HepG2 (cell line): Measurements from ENCODE around the gene CAPN7. TPM values are rescaled to one million over a fixed set of nuclear protein-coding genes. Genes with fewer than 3 reads are reported as not detected.

Experiments used
- ATAC-seq: fragments of 200-7000 bp; cut with Tn5 transposase; 3 replicates; pipeline ENCODE4 v1.9.1; 2020; ENCODE audit warnings: mild to moderate bottlenecking, moderate library complexity
- BruUV-seq: library from RNA; stranded (reverse); fragments of 400-500 nt; replicated peaks from 2 replicates; lab custom pipeline; 2021; lab: Mats Ljungman, UMichigan
- CTCF ChIA-PET: fragments of 300-600 bp; formaldehyde crosslinking; extraction: SDS; loops from one replicate; lab custom pipeline; 2021; ENCODE audit warnings: low total read pairs, inconsistent platforms, low intra/inter-chr PET ratio; lab: Yijun Ruan, JAX
- POLR2A ChIA-PET: fragments of 350-600 bp; sonication (Branson Sonifier 250); formaldehyde crosslinking; loops from one replicate; lab custom pipeline; 2020; ENCODE audit warnings: antibody characterized with exemption, inconsistent platforms; lab: Yijun Ruan, JAX
- DNase-seq: peaks from one replicate; pipeline ENCODE4 v3.0.0-alpha.2; 2015; ENCODE audit warnings: low spot score
- FAIRE-seq: peaks from 3 replicates; lab custom pipeline; 2011; peaks lifted over from hg19 to GRCh38; lab: Jason Lieb, UNC
- H2AFZ ChIP-seq: one replicate; pipeline ENCODE4 v1.6.1; 2011; ENCODE audit warnings: low read length, inconsistent platforms
- H3K27ac ChIP-seq: fragments of 300-600 bp; 3 replicates; pipeline ENCODE4 v1.8.0; 2011; ENCODE audit warnings: mixed run types, mild to moderate bottlenecking, mixed read lengths, low read length, inconsistent platforms; ENCODE audit not compliant: insufficient read depth; ENCODE audit errors: extremely low read length
- H3K27me3 ChIP-seq, 2 experiments: fragments of 200-600 bp in 1 of 2; 2 replicates in 1 of 2; 3 replicates in 1 of 2; pipeline versions ENCODE4 v1.6.0 to v1.8.0; 2011; ENCODE audit warnings: low read length in 2 of 2, mild to moderate bottlenecking in 2 of 2, moderate library complexity in 2 of 2, inconsistent platforms in 1 of 2; ENCODE audit not compliant: insufficient read depth in 2 of 2, control insufficient read depth in 1 of 2
- H3K36me3 ChIP-seq, 2 experiments: fragments of 200-600 bp in 1 of 2; replicated peaks in 1 of 2; 2 replicates in 1 of 2; 3 replicates in 1 of 2; pipeline versions ENCODE4 v1.5.1 to v1.8.0; 2011; ENCODE audit warnings: low read length in 2 of 2, inconsistent platforms in 1 of 2; ENCODE audit not compliant: insufficient read depth in 2 of 2, control insufficient read depth in 1 of 2
- H3K4me1 ChIP-seq: 2 replicates; pipeline ENCODE4 v1.5.1; 2012; ENCODE audit warnings: low read length, inconsistent platforms; ENCODE audit not compliant: insufficient read depth
- H3K4me2 ChIP-seq: 2 replicates; pipeline ENCODE4 v1.6.0; 2011; ENCODE audit warnings: low read depth, low read length, inconsistent platforms
- H3K4me3 ChIP-seq, 3 experiments: fragments of 200-600 bp in 1 of 3; sonication (generic), shearing (Covaris generic) in 1 of 3; replicated peaks in 1 of 3; 2 replicates each; pipeline ENCODE4 v1.5.1; 2011 to 2016; ENCODE audit warnings: low read length in 3 of 3, inconsistent platforms in 2 of 3, low read depth in 2 of 3, mild to moderate bottlenecking in 2 of 3, control low read depth in 1 of 3, mixed read lengths in 1 of 3; ENCODE audit not compliant: insufficient read depth in 1 of 3
- H3K79me2 ChIP-seq: one replicate; pipeline ENCODE4 v1.6.1; 2011; ENCODE audit warnings: low read length, inconsistent platforms; ENCODE audit not compliant: insufficient read depth
- H3K9ac ChIP-seq: 2 replicates; pipeline ENCODE4 v1.6.0; 2011; ENCODE audit warnings: mild to moderate bottlenecking, low read depth, low read length, inconsistent platforms; ENCODE audit not compliant: insufficient read depth
- H3K9me3 ChIP-seq: 2 replicates; pipeline ENCODE4 v1.5.1; 2012; ENCODE audit warnings: mild to moderate bottlenecking, low read length
- H4K20me1 ChIP-seq: 2 replicates; pipeline ENCODE4 v1.6.0; 2011; ENCODE audit warnings: inconsistent platforms, mild to moderate bottlenecking, low read length, moderate library complexity; ENCODE audit not compliant: insufficient read depth
- NCOA5 ChIP-seq: sonication (generic); formaldehyde crosslinking; IDR thresholded peaks from 2 replicates; pipeline ENCODE4 v1.4.0; 2020; ENCODE audit warnings: missing genetic modification reagents
- PLRG1 ChIP-seq: fragments of 450-650 bp; conservative IDR thresholded peaks from 2 replicates; pipeline ENCODE4 v1.6.1; 2016
- SIN3B ChIP-seq: fragments of 150-350 bp; IDR thresholded peaks from 2 replicates; pipeline ENCODE4 v1.6.1; 2014; ENCODE audit warnings: low read length
- TOPORS ChIP-seq: sonication (generic); formaldehyde crosslinking; IDR thresholded peaks from 2 replicates; pipeline ENCODE4 v1.8.0; 2023; ENCODE audit warnings: mild to moderate bottlenecking, missing genetic modification reagents
- ZNF564 ChIP-seq: sonication (generic); formaldehyde crosslinking; IDR thresholded peaks from 2 replicates; pipeline ENCODE4 v1.8.1; 2023; ENCODE audit warnings: mild to moderate bottlenecking, missing genetic modification reagents
- ZNF646 ChIP-seq: sonication (generic); formaldehyde crosslinking; IDR thresholded peaks from 2 replicates; pipeline ENCODE4 v1.9.0; 2021; ENCODE audit warnings: mild to moderate bottlenecking, missing genetic modification reagents
- ZNF841 ChIP-seq: sonication (generic); formaldehyde crosslinking; IDR thresholded peaks from 2 replicates; pipeline ENCODE4 v1.8.1; 2023; ENCODE audit warnings: missing genetic modification reagents, borderline replicate concordance
- WGBS: methylation state at CpG from one replicate; pipeline ENCODE4 v1.1.6; 2017; ENCODE audit warnings: low lambda C conversion rate; 5-methylcytosine and 5-hydroxymethylcytosine counted together
- in situ Hi-C: cut with HindIII; loops from 2 replicates; pipeline ENCODE4 v1.10.0; 2017; ENCODE audit warnings: low pct_unique_long_range_greater_than_20kb; ENCODE audit not compliant: extremely low pct_ligation_motif_present
- intact Hi-C: fragments of 100-400 bp; cut with micrococcal nuclease; formaldehyde crosslinking; loops from one replicate; pipeline ENCODE4 v1.10.0; 2022; ENCODE audit not compliant: unreplicated experiment
- polyA plus RNA-seq, 8 experiments: library from polyadenylated mRNA; depleted of rRNA in 3 of 8; stranded (reverse) in 7 of 8; unstranded in 1 of 8; fragments of >200 nt; fragmentation: Illumina TruSeq in 4 of 8; extraction: Trizol in 4 of 8; gene quantifications; 2 replicates each; pipeline versions ENCODE4 v1.2.1 to v1.2.3, GENCODE V29; 2011 to 2016; ENCODE audit warnings: low read depth in 4 of 8, missing spikeins in 1 of 8, mixed read lengths in 1 of 8; ENCODE audit not compliant: insufficient read depth in 1 of 8
- total RNA-seq, 5 experiments: library from RNA; depleted of rRNA; stranded (reverse); fragments of >200 nt; fragmentation: Illumina TruSeq; extraction: Trizol; gene quantifications; 2 replicates each; pipeline ENCODE4 v1.2.3, GENCODE V29; 2016; ENCODE audit warnings: low read depth in 1 of 5

Gene CAPN7
- total and polyA plus RNA-seq, 2 of the 13 experiments (the other 11 are each of a cell fraction or from before 2014, with no cell fraction given), result 16.7 to 36.8 TPM

DNA sequence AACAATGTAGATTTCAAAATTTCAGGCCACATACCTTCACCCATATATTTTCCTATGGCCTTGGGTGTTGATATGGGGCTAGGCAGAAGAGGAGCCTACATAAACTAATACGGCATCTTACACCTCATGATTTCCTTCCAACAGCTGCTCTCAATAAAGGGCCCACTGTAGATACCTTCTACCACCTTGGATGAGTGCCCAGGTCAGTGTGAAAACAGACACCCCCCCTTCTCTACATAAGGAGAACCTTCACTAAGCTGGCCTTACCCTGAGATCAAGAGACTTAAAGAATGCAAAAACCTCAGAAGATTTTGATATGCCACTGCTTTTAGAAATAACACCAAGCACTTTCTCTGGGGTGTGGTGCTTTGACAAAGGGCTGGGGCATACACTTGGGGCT, 83.6 kb downstream of the CAPN7 start:
- 44% methylated on average over 1 of the region's 1 CpG for WGBS
- TF ChIP-seq SIN3B (no peak), PLRG1 (no peak), ZNF841 (CRISPR knock-in tag) (no peak), ZNF564 (no peak), TOPORS (CRISPR knock-in tag) (no peak), ZNF646 (no peak), NCOA5 (CRISPR knock-in tag) (no peak)
- no peaks in the 10 kb centered on the region for H3K79me2 ChIP-seq

More for the DNA sequence above, 83.6 kb downstream of the CAPN7 start:
- intact Hi-C loops (no loop called here), in situ Hi-C loops (no loop called here)
- Histone ChIP-seq H3K4me1 (no peaks in the 10 kb centered on the region), H3K27me3 (no peaks in the 10 kb centered on the region), H3K4me3 (no peak overlapping the region), H3K9me3 (no peaks in the 10 kb centered on the region), H2AFZ (no peak overlapping the region), H3K9ac (no peak overlapping the region), H3K4me2 (no peak overlapping the region), H3K27ac (no peak overlapping the region), H3K36me3 (no peaks in the 10 kb centered on the region), H4K20me1 (no peaks in the 10 kb centered on the region)
- ATAC-seq (no peak), FAIRE-seq (no peak), DNase-seq (no peak)
- CTCF ChIA-PET, result no interaction called here
- POLR2A ChIA-PET, result no interaction called here
- no TSS peak for BruUV-seq
